CD4-positive, alpha-beta T cell treated with Interleukin-2 at 100 ng/mL for 4 hours (primary cell): ENCODE results near the gene ZNF772.
"Not testable (repeated sequence)": the region's sequence is repeated elsewhere in the genome, so short reads cannot be mapped to it uniquely, and the experiment has no call there.

Experiments
- DNase-seq: peaks from one replicate; pipeline ENCODE4 v3.0.0-alpha.2; 2020; ENCODE audit warnings: low spot score

ZNF772 gene

DNA sequence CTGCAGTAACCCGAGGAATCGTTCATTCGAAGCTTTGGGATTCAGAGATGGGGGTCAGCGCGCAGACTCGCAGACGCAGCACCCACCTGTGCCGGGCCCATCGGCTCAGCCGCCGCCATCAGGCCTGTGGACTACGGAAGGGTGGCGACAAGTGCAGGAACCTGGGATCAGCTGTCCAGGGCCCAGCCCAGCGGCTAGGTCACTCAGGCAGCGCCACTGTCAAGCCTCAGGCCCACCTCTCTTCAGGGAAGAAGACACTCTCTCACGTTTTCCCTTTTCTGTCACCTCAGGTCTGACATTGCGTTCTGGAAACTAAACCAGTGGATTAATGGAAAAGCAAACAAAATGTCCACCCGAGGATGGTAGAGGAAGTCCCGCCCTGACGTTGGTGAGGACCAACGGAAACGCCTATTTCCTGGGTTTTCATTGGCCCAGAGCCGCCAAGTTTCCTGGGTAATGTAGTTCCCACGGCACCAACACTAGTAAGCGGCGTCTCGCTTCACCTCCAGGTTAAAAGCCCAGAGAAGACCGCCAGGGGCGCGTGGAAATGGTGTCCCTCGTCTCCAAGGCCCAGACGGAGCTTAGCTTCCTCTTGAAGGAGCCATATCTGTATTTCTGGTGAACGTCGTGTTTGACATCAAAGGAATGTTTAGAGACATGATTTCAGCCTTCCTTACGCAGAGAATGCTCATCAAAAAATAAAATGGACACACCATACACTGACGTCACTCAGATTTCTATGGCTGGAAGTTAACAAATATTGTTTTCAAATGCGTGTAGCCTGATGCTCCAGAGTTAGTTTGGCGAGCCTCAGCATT lies at the start of gene ZNF772:
Gene ZNF772, minus strand, starts transcription at position 376 of the 818 bp plus-strand sequence. Its CDS starts 257 bp downstream, at position 119.
- DNase-seq, result peak; percentile 92

DNA sequence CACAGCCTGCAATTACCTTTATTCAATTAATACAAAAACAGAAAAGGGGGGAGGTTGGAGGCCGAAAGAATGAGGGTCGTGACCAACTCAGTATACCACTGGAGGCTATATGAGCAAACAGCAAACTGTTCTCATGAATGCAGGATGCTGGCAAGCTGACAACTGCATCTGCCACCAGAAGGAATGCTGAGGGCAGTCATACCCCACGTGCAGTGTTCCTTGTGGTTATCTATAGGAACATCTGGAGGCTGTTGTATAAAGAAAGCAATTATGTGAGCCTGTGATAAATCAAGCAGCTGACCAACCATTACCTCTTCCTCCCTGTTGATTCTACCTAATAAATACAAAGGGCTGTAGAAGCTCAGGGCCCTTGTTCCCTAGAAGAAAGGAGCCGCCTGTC lies 40.7 kb upstream of the ZNF772 start:
- not testable (repeated sequence) for DNase-seq

DNA sequence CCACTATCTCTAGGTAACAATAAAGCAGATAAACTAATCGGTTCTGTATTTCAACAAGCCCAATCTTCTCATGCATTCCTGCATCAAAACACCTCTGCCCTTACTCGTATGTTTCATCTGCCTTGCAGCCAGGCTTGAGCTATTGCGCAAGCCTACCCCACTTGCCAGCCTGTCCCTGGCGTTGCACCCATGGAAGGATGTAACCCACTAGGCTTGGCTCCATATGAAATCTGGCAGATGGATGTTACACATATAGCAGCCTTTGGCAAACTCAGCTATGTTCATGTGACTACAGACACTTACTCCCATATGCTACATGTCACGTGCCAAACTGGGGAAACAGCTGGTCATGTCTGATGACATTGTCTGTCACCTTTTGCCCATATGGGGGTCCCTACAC lies 37.9 kb upstream of the ZNF772 start:
- no peak for DNase-seq

DNA sequence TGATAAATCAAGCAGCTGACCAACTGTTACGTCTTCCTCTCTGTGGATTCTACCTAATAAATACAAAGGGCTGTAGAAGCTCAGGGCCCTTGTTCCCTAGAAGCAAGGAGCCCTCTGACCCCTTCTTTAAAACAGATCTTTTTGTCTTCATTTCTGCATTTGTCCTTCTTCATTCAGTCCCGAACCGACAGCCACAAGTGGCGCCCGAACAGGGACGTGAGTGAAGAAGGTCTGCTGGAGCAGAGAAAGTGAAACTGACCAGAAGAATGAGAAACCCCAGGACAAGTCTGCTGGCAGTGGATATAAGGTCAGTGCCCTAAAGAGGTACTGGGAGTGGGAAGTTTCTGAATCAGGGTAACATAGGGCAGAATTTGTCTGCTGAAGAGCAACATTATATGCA lies 35.5 kb upstream of the ZNF772 start:
- DNase-seq, result no peak

DNA sequence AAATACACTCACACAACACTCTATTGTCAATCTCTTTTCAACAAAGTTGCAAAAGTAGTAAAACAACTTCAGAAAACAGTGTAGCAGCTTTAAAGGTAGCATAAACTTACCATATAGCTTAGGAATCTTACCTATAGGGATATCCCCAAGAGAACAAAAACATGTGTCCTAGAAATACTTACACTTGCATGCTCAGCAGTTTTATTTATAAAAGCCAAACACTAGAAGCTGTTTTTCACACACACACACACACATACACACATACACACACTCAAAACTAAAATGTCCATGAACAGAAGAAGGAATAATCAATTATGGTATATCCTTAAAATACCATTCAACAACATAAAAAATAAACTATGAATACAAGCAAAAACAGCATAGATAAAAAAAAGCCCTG lies 34.1 kb upstream of the ZNF772 start:
- DNase-seq, result no peak

DNA sequence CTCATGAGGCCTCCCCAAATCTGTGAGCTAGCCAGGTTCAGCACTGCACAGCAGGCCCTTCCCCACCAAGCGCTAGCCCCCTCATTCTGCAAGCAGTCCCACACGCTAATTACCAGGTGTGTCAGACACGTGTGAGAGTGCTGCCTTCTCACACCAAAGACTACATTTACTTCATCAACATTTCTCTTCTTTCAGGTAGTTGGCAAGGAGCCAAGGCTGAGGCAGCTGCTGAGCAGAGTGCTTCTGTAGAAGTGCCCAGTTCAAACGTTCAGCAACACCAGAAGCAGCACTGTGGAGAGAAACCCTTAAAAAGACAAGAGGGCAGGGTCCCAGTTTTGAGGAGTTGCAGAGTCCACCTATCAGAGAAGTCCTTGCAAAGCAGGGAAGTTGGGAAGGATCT lies 28.8 kb upstream of the ZNF772 start:
- DNase-seq, result no peak

DNA sequence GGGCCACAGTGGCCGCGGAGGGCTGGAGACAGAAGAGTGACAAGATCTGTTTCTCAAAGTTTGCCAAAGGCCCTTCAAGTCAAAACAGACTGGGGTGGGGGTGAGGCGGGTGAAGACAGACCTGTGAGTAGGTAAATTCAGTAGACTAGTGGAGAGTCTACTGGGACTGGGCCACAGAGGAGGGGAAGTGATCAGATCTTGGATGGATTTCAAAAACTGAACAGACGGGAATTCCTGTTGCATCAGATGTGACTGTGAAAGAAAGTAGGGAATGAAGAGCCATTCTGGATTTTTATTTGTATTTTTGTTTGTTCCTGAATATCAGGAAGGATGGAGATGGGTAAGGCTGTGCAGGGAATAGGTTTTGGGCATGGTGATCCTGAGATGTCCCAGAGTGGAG lies 23.0 kb upstream of the ZNF772 start:
- DNase-seq, result not testable (repeated sequence)

DNA sequence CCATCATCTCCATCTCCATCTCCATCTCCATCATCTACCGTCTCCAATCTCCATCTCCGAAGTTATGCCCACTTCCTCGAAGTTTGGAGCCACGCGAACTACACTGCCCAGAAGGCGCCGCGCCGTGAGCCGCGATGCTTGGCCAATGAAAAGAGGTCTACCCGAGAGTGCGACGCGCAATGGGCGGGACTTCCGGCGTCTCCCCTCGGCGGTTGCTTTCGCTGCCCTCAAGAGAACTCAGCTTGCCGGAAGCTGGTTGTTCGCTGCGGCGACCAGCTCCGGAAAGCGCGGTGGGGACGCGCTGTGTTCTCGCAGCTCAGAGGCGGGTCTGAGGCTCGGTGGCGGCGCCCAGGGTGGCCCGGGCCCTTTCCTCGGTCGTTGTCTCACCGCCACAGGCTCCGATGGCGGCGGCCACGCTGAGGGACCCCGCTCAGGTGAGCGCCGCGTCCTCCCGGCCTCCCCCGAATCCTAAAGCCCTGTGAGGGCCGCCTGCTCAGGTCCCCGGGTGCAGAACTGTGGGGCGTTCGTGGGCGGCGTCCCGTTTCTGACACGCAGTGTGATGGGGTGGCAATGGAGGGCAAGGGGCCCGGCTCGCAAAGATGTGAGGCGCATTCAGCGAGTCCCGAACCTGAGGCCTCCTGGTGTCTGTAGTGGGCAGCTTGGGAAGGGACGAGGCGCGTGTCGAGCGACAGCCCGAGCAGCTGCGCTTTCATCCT lies 22.5 kb upstream of the ZNF772 start, which contains the start of gene ZNF773:
Gene ZNF773, plus strand, starts transcription at position 259 of the 716 bp plus-strand sequence. Its CDS starts 143 bp downstream, at position 402.
- peak; percentile 96 for DNase-seq

DNA sequence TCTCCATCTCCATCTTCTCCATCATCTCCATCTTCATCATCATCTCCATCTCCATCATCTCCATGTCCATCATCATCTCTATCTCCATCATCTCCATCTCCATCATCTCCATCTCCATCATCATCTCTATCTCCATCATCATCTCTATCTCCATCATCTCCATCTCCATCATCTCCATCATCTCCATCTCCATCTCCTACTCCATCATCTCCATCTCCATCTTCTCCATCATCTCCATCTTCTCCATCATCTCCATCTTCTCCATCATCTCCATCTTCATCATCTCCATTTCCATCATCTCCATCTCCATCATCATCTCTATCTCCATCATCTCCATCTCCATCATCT lies 21.9 kb upstream of the ZNF772 start:
- DNase-seq, result not testable (repeated sequence)

DNA sequence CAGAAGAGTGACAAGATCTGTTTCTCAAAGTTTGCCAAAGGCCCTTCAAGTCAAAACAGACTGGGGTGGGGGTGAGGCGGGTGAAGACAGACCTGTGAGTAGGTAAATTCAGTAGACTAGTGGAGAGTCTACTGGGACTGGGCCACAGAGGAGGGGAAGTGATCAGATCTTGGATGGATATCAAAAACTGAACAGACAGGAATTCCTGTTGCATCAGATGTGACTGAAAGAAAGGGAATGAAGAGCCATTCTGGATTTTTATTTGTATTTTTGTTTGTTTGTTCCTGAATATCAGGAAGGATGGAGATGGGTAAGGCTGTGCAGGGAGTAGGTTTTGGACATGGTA lies 10.9 kb upstream of the ZNF772 start:
- DNase-seq, result not testable (repeated sequence)

DNA sequence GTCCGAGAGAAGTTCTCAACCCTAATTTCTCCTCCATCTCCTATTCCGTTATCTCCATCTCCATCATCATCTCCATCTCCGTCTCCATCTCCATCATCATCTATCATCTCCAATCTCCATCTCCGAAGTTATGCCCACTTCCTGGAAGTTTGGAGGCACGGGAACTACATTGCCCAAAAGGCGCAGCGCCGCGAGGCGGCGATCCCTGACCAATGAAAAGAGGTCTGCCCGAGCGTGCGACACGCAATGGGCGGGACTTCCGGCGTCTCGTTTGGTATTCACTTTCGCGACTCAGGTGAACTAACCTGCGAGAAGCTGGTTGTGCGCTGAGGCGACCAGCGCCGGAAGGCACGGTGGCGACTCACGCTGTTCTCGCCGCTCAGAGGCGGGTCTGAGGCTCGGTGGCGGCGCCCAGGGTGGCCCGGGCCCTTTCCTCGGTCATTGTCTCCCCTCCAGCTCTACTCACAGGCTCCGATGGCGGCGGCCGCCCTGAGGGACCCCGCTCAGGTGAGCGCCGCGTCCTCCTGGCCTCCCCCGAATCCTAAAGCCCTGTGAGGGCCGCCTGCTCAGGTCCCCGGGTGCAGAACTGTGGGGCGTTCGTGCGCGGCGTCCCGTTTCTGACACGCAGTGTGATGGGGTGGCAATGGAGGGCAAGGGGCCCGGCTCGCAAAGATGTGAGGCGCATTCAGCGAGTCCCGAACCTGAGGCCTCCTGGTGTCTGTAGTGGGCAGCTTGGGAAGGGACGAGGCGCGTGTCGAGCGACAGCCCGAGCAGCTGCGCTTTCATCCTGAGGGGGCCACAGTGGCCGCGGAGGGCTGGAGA lies 10.3 kb upstream of the ZNF772 start, which contains the start of gene ZNF419:
Gene ZNF419, plus strand, starts transcription at position 274 of the 822 bp plus-strand sequence. Its CDS starts 201 bp downstream, at position 475.
- DNase-seq, result peak; percentile 95

DNA sequence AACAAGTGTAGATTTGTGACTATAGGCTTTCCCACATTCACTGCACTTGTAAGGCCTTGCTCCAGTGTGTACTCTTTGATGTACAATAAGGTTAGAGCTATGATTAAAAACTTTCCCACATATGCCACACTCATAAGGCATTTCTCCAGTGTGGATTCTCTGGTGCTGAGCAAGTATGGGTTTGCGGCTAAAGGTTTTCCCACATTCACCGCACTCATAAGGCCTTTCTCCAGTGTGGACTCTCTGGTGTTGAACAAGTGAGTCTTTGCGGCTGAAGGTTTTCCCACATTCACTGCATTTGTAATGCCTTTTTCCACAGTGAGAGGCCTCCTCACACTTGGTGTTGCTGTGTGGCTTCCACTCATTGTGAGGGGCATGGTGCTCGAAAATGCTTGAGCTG lies 3.7 kb downstream of the ZNF772 start:
- no peak for DNase-seq

DNA sequence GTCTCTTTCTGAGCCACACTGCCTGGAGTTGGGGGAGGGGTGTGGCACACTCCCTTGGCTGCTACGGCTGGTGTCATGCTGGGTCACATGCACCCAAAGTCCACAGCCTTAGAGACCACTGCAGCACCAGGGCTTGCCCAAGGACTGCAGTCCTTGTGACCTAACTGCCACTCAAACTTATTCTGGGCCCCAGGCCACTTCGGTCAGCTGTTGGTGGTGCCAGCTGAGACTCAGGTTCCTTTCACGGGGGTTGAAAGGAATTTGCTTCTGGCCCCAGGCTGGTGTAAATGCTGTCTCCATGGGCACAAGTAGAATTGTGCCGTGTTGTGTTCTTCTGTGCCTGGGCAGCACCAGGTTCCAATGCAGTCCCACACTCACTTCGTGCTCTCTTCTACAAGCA lies 10.9 kb downstream of the ZNF772 start:
- no peak for DNase-seq

DNA sequence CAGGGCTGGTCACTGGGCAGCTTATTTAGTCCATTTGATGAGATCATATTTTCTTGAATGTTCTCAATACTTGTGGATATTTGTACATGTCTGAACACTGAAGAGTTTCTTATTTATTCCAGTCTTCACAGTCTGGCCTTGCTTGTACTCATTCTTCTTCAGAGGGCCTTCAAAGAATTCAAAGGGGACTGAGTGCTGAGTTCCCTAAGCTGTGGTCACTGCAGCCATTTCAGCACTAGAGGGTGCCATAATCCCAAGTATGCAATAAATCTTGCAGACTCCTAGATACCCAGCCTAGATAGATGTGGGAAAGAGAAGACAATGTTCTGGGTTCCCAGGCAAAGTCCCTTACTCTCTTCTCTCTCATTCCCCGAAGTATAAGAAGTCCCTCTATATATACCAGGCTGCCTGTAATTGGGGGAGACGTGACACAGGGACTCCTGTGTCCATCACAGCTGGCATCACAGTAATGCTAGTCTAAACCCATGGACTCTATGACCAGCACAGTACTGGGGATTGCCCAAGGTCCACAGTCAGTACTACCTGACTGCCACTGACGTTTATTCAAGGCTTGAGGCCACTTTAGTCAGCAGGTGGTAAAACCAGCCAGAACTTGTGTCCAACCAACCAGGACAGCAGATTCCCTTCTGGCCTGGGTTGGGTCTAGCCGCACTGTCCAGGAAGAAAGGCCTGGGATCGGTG lies 11.5 kb downstream of the ZNF772 start:
- DNase-seq, result peak; percentile 38

DNA sequence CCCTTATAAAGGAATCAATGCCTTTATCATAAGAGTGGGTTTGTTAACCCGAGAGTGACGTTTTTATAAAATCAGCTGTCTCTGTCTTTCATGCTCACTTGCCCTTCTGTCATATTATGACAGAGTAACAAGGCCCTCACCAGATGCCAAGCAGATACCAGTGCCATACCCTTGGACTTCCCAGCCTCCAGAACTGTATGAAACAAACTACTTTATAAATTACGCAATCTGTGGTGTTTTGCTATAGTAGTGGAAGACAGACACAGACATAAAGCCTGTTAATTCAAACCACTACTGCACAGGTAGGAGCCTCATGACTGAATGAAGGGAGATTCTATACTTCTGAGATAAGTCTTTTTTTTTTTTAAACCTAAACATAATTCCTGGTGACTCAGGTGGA lies 25.1 kb downstream of the ZNF772 start:
- no peak for DNase-seq

DNA sequence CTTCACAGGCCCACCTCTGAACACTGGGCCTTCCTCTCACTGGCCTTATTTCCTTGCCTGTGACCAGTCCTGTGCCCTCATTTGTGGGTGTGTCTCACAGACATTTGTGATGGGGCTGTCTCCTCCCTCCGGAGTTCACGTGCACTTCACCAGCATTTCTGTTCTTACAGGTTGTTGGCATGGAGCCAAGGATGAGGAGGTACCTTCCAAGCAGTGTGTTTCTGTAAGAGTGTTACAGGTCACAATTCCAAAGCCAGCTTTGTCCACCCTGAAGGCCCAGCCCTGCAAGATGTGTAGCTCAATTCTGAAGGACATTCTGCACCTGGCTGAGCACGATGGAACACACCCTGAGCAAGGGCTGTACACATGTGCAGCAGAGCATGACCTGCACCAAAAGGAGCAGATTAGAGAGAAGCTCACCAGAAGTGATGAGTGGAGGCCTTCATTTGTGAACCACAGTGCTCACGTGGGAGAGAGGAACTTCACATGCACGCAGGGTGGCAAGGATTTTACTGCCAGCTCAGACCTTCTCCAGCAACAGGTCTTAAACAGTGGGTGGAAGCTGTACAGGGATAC lies 34.2 kb downstream of the ZNF772 start:
- no peak for DNase-seq

DNA sequence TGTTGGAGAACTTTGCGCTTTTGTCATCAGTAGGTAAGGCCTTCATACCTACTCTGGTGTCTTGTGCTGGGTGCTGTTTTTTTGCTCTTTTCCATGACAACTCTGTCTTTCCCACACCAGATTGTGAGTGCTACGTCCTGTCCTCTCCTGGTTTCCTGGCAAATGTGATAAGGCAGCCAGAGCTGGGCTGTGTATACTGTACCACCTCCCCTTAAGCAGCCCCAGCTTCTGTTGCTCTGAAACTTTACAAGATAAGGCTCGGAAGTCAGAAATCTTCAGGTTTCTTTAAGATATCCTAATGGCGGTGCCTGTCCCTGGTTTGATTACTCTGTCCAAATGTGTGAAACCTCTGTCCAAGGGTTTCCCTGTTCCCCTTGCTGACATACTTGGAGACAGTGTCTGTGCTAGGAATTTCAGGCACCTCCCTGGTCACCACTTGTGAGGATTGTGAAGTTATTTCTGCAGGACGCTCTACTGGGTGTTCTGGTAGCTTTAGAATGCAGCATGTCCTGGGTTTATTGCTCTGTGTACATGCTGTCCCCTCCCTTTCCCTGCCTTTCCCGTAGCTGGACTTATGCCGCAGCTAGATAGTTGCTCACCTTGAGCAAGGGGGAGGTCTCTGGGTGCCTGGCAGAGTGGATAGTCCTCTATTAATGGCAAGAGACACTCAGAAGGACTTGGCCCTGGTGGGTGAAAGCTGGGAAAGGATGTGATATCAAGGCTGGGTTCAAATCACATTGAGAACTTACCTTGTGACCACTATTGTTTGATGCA lies 35.2 kb downstream of the ZNF772 start:
- DNase-seq, result no peak

DNA sequence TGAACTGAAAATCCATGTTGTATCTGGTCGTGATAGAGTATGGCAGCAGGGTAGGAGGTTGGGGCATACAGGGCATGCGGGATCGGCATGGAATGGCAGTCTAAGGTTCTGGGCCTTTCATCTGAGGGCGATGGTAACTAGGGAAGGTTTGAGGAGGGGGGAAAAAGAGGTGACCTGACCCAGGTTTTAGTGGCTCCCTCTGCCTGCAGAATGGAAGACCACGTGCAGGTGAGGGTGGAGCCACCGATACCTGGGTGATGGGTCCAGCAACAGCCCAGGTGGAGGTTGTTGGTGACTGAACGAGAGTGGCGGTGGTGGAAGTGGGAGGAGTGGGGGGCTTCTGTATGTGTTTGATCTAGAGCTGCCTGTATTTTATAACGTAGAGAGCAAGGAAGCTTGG lies 38.4 kb downstream of the ZNF772 start:
- DNase-seq, result no peak

DNA sequence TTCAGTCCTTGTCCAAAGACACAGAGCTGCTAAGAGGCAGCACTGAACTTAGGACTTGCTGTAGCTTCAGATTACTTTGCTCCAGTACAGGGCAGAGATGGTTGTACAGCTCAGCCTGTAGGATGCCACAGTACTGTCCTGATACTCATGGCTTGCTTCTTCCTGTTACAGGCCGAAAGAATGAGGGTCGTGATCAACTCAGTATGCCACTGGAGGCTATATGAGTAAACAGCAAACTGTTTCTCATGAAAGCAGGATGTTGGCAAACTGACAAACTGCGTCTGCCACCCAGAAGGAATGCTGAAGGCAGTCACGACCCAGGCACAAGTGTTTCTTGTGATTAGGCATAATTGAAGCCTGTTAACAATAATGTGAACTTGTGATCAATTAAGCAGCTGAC lies 39.4 kb downstream of the ZNF772 start:
- no peak for DNase-seq

DNA sequence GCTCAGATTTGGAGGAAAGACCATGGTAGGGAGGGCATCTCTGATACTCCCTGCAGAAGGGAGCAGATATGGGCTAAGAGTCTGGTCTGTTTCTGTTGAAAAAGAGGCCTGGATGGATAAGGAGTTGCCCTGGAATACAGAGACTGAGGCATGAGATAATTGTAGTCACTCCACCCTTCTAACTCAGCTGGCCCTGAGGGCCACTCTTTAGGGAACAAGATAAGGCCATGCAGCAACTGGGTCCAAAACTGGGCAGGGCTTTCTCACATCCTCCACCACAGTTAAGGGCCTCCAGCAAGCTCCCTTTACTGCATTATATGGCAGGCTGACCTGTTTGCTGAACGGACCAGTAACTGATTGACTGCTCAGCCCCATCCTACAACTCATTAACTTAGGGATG lies 40.9 kb downstream of the ZNF772 start:
- DNase-seq, result no peak
